ENCODE results near the gene HACD3.

Gene HACD3

GRCh38 chr15:65618560-65619109 lies 88.4 kb downstream of the HACD3 start:
- Histone ChIP-seq H3K36me3 (ENCODE audit: insufficient read depth, low read length) (no peaks in the 10 kb centered on the region), H3K27me3 (ENCODE audit: insufficient read depth, low read length) (no peaks in the 10 kb centered on the region), H2AFZ (ENCODE audit: low read length, unreplicated experiment) (no peak overlapping the region), H3K27ac (ENCODE audit: low read depth, low read length) (no peak overlapping the region), H3K79me2 (ENCODE audit: control insufficient read depth, insufficient read depth, low read length, unreplicated experiment) (no peaks in the 10 kb centered on the region), H3K4me1 (ENCODE audit: control insufficient read depth, insufficient read depth, low read length, unreplicated experiment) (no peaks in the 10 kb centered on the region), H3K4me3 (ENCODE audit: low read depth, low read length) (no peak overlapping the region)

DNA sequence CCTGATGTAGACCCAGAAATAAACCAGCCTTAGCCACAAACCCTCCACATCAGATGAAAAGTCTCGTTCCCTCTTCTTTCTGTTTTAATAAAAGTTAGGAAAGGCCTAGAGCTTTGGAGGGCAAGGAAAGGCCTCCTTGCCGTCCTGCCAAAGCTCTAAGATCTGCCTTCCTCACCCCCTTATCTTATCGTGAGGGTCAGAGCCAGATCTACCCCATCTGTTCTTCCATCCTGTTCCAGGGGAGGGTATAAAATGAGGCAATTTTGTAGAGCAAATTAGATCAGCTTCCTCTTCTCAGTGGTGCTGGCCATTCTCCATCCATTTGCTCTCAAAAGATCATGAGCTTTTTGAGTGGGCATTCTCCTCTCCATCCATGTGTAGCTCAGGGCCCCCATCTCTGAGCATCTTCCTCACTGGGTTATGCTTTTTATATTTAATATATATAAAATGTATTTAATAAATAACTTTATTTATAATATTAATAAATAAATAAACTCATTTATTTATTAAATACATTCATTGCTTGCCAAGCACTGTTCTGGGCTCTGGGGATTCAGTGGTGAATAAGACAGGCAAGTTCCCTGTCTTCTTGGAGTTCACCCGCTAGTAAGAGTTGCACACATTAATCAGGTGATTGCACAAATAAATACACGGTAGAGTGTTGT lies 89.5 kb downstream of the HACD3 start:
- Histone ChIP-seq H3K4me3 (ENCODE audit: low read depth, low read length) (no peak overlapping the region), H3K27ac (ENCODE audit: low read depth, low read length) (no peak overlapping the region), H3K79me2 (ENCODE audit: control insufficient read depth, insufficient read depth, low read length, unreplicated experiment) (no peaks in the 10 kb centered on the region), H3K27me3 (ENCODE audit: insufficient read depth, low read length) (no peaks in the 10 kb centered on the region), H3K4me1 (ENCODE audit: control insufficient read depth, insufficient read depth, low read length, unreplicated experiment) (no peaks in the 10 kb centered on the region), H2AFZ (ENCODE audit: low read length, unreplicated experiment) (no peak overlapping the region), H3K36me3 (ENCODE audit: insufficient read depth, low read length) (no peaks in the 10 kb centered on the region; the same call in 1 of the 2 replicates)

DNA sequence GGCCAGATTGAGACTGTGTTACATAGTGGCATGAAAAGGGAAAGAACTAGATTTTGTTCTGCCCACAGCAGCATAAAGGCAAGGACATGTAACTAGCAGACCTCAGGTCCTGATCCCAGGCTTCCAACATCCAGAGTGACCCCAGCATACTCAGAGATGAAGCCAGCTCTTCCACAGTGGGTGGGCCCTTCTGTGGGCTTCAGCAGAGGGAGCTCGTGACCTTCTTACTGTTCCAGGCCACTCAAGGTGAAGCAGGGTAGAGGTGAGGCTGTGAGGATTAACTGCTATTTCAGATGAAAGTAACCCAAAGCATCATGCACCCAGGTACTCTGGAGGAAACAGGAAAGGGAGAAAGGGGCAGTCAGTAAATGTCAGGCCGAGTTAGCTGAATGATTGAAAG lies 90.6 kb downstream of the HACD3 start:
- Histone ChIP-seq H2AFZ (ENCODE audit: low read length, unreplicated experiment) (no peak overlapping the region), H3K27me3 (ENCODE audit: insufficient read depth, low read length) (no peaks in the 10 kb centered on the region), H3K4me1 (ENCODE audit: control insufficient read depth, insufficient read depth, low read length, unreplicated experiment) (no peaks in the 10 kb centered on the region), H3K79me2 (ENCODE audit: control insufficient read depth, insufficient read depth, low read length, unreplicated experiment) (no peaks in the 10 kb centered on the region), H3K36me3 (ENCODE audit: insufficient read depth, low read length) (no peaks in the 10 kb centered on the region; the same call in 1 of the 2 replicates), H3K27ac (ENCODE audit: low read depth, low read length) (no peak overlapping the region), H3K4me3 (ENCODE audit: low read depth, low read length) (no peak overlapping the region)

GRCh38 chr15:65621638-65622037 lies 91.4 kb downstream of the HACD3 start, which contains the start of gene SLC24A1:
TSS of gene SLC24A1 (plus strand) at chr15:65621938. CDS start at chr15:65624081, 2,143 bp downstream.
- H3K27ac ChIP-seq (ENCODE audit: low read depth, low read length): no peak within 1 kb of the TSS
- H3K79me2 ChIP-seq (ENCODE audit: control insufficient read depth, insufficient read depth, low read length, unreplicated experiment): no peaks in the 10 kb centered on the region
- H3K36me3 ChIP-seq (ENCODE audit: insufficient read depth, low read length): no peaks in the 10 kb centered on the region; the same call in 1 of the 2 replicates
- no peak within 1 kb of the TSS for H2AFZ ChIP-seq (ENCODE audit: low read length, unreplicated experiment)
- no peaks in the 10 kb centered on the region for H3K27me3 ChIP-seq (ENCODE audit: insufficient read depth, low read length)
- no peak within 1 kb of the TSS for H3K4me3 ChIP-seq (ENCODE audit: low read depth, low read length)
- H3K4me1 ChIP-seq (ENCODE audit: control insufficient read depth, insufficient read depth, low read length, unreplicated experiment): no peaks in the 10 kb centered on the region

DNA sequence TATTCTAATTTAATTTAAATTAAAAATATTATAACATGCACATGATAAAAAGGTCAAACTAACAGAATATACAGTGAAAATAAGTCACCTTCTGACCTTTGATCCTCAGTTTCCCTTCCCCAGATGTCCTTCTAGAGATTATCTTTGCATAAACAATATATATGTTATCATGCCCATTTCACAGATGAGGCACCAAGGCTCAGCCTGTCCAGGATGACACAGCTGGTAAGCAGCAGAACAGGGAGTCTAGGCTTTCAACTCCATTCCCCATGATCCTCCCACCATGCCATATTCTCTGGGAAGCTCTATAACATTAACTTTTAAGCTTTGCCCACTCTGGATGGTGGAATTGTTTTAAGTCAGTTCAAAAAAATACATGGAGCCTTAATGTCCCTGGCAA lies 92.8 kb downstream of the HACD3 start:
- no peaks in the 10 kb centered on the region; the same call in 1 of the 2 replicates for H3K36me3 ChIP-seq (ENCODE audit: insufficient read depth, low read length)
- no peak overlapping the region for H3K27ac ChIP-seq (ENCODE audit: low read depth, low read length)
- no peaks in the 10 kb centered on the region for H3K79me2 ChIP-seq (ENCODE audit: control insufficient read depth, insufficient read depth, low read length, unreplicated experiment)
- H3K4me1 ChIP-seq (ENCODE audit: control insufficient read depth, insufficient read depth, low read length, unreplicated experiment): no peaks in the 10 kb centered on the region
- no peak overlapping the region for H3K4me3 ChIP-seq (ENCODE audit: low read depth, low read length)
- H3K27me3 ChIP-seq (ENCODE audit: insufficient read depth, low read length): no peaks in the 10 kb centered on the region
- H2AFZ ChIP-seq (ENCODE audit: low read length, unreplicated experiment): no peak overlapping the region

- H2AFZ ChIP-seq (ENCODE audit: low read length, unreplicated experiment): no peak overlapping the region
- no peaks in the 10 kb centered on the region; the same call in 1 of the 2 replicates for H3K36me3 ChIP-seq (ENCODE audit: insufficient read depth, low read length)
- H3K27ac ChIP-seq (ENCODE audit: low read depth, low read length): no peak overlapping the region
- H3K4me3 ChIP-seq (ENCODE audit: low read depth, low read length): no peak overlapping the region
- H3K79me2 ChIP-seq (ENCODE audit: control insufficient read depth, insufficient read depth, low read length, unreplicated experiment): no peaks in the 10 kb centered on the region
- peaks cover 4% of the 10 kb centered on the region for H3K4me1 ChIP-seq (ENCODE audit: control insufficient read depth, insufficient read depth, low read length, unreplicated experiment)
- no peaks in the 10 kb centered on the region for H3K27me3 ChIP-seq (ENCODE audit: insufficient read depth, low read length)
Measured at GRCh38 chr15:65626856-65627255, 96.6 kb downstream of the HACD3 start.
